Colon (tissue), 2 donors: ENCODE data around the gene ABCC1.
"Not testable (repeated sequence)": the region's sequence is repeated elsewhere in the genome, so short reads cannot be mapped to it uniquely, and the experiment has no call there.

Experiments
- FAIRE-seq: peaks from 2 replicates; lab custom pipeline; 2012; peaks lifted over from hg19 to GRCh38; lab: Jason Lieb, UNC
- donor health status: control.
- donor health status: control.

ABCC1 gene

DNA sequence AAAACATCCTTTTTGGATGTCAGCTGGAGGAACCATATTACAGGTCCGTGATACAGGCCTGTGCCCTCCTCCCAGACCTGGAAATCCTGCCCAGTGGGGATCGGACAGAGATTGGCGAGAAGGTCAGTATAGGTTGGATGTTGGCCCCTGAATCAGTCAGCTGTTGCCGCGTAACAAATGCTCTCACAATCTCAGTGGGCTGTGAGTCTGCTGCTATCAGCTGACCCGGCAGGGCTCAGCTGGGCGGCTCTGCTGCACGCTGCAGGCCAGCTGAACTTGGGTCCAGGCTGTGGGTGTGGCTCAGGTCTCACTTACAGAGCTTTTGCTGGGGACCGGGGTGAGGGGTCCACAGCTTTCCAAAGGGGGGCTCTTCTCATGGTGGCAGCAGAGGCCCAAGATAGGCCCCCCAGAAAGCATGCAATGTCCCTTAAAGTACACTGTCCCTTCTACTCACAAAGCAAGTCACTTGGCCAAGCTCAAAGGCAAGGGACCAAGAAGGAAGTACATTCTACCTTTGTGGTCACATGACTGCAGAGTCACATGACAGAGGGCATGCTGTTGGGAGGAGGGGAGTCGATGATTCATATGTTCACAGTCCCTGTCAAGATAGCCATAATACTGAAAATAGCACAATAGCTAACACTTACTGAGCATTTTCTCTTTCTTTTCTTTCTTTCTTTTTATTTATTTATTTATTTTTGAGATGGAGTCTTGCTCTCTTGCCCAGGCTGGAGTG, 134.2 kb downstream of the ABCC1 start:
- no peak for FAIRE-seq

DNA sequence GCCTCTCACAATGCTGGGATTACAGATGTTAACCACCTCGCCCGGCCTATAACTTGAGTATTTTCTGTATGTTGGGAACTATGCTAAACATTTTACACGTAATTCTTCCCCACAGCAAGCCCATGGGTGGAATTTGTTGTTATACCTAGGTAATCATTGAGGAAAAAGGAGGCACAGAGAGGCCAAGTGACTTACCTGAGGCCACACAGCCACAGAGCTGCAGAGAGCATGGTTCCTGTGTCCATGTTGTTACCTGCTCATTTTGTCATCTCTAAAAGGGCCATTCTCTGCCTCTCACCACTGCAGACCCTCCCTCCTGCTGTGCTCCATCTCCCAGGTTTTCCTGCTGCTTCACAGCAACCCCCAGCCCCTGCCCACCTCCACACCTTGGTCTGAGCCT, 135.5 kb downstream of the ABCC1 start:
- no peak for FAIRE-seq

DNA sequence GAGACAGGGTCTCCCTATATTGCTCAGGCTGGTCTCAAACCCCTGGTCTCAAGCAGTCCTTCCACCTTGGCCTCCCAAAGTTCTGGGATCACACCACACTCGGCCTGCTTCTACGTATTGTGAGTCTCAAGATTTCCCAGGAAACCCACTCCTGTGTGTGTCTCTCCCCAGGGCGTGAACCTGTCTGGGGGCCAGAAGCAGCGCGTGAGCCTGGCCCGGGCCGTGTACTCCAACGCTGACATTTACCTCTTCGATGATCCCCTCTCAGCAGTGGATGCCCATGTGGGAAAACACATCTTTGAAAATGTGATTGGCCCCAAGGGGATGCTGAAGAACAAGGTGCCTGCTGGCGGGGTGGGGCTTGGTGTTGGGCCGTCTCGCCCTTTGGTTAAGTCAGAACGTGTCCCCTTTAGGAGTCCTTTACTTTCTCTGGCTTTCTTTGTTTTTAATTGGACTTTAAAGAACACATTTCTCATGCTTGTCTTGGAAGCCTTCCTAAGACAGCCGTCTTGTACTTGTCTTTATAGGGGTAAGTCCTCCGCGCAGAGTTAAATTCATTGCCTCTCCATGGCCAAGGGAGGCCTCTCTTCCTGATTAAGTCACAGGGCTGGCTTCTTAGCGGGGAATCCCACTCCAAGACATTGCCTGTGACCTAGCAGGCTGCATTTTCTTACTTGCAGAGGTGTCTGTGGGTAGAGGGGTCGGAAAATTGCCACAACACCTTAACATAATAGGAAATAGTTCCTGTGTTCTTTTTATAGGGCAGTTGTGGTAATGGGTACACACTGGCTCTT, 137.4 kb downstream of the ABCC1 start:
- FAIRE-seq, result no peak

DNA sequence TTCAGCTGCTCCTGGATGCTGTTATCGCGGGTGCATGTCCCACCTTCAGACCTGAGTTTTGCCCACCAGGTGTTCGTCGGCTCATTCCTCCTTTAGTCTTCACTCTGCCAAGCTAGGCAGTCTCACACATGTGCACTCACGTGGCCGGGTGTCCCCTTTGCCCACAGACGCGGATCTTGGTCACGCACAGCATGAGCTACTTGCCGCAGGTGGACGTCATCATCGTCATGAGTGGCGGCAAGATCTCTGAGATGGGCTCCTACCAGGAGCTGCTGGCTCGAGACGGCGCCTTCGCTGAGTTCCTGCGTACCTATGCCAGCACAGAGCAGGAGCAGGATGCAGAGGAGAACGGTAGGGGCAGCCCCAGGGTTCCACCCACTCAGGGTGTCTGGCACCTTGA, 140.8 kb downstream of the ABCC1 start:
- no peak for FAIRE-seq

DNA sequence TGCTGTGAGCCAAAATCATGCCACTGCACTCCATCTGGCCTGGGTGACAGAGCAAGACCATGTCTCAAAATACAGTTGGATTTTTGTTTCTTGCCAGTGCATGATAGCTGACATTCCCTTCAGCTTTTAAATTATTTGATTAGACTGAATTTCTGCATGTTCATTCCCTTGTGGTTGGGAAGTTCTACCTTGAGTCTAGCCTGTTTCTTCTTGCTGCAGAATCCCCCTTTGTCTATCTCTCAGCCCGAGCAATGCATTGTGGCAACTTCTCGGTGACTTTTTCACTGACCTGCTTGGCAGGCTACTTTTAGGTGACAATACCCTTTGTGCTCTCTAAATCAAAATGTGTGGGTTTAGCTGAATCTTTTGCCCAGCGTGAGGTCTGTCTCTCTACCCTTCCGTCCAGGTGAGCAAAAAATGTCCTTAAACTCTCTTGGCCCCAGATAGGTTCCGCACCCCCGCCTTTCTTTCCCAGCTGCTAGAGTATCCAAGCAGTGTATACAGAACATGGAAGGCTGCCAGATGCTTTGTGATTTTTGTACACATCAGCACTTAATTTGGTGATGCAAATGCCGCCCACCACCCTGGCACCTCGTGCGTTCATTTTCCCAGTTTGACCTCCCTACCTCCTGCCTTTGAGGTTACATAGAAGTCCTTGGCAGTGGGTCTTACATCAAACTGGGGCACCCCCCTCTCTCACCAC, 143.7 kb downstream of the ABCC1 start:
- FAIRE-seq, result no peak

DNA sequence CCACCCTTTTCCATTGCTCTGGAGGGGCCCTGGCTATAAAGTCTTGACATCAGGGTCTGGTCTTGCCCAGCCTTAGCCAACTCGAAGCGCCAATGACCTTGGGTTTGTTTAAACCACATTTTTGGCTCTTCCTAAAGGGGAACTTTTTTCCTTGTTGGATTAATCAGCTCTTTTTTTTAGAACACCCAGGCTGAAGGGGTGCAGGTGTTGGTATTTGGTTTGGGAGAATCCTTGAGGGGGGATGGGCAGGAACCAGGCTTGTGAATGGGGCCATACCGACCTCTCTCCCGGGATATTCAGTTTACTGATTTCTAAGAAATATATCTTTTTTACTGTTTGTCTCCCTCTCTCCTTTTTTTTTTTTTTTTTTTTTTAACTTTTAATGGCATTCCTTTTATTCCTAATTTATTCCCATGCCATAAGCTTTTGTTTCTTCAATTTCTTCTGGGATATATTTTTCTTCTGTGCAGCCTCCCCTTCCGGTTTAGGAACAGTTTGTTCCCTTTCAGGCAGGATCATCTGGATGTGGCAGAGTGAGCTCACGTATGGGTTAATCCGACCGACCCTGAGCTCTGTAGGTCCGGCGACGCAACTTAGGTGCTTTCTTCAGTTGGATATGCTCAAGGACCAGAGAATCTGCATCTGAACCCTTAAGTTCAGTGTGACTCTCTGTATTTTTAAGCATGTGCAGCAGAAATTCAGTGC, 144.4 kb downstream of the ABCC1 start:
- FAIRE-seq, result no peak

DNA sequence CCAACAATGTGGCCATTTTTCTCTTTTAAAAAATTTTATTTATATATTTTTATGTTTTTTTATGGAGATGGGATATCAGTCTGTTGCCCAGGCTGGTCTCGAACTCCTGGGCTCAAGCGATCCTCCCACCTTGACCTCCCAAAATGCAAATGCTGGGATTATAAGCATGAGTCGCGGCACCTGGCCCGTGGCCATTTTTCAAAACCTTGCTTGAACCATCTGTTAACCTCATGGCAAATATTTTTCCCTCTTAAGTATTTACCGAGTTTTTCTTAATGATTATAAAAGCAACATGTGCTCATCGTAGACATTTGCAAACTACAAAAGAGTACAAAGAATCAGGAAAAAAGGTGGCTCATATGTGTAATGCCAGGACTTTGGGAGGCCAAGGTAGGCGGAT, 146.2 kb downstream of the ABCC1 start:
- no peak for FAIRE-seq

DNA sequence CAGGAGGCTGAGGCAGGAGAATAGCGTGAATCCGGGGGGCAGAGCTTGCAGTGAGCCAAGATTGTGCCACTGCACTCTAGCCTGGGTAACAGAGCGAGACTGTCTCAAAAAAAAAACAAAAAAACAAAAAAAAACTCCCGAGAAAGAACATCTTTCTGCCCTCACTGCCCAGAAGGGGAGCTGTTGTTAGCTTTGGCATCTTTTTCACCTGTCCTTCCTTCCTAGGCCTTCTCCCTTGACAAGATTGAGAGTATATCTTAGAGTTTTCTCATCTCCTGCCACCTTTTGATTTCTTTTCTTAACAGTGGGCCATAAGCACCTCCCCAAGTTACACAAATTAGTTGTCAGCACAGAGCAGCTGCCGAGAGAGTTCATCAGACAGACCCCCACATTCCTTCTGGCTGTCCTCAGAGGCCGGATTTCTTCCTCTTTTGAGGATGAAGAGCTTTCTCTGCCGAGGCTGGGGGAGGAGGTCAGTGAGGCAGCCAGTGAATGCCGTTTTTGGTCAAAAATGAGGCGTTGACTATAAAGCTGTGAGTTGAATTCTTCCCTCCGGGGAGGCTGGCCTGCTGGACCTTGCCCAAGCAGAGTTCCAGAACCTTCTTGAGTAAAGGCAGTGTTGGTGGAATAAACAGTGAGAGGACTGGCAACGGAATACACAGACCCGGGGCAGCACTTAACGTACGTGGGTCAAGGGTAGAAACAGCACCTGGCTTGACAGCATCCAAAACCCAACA, 146.9 kb downstream of the ABCC1 start:
- FAIRE-seq, result no peak

DNA sequence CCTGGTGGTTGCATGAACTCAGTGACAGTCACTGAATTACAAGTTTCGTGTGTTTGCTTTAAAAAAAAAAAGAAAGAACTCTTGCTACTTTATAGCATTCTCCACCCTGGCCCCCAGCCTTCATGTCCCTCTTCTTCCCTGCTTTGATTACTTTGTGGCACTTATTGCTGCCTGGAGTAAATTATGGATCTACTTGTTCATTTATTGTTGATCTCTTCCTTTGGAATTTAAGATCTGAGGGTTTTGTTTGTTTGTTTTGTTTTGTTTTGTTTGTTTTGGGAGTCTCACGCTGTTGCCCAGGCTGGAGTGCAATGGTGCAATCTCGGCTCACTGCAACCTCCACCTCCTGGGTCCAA, 147.4 kb downstream of the ABCC1 start:
- FAIRE-seq, result no peak

DNA sequence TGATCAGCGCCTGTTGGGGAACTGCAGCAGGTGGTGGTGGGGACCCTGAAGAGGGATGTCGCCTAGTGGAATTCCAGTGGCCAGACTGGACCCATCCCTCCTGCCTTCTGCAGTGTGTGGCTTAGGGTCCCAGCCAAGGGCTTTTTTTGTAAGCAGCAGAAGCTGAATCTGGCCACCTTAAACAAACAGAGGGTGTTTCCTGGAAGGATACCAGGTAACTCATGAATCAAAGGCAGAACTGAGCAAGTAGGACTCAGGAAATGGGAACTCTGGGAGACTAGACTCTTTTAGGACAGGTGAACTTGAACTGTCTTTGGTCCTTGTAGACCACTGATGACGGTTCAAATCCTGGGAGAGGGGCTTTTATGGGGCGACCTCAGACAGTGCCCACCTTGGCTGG, 149.9 kb downstream of the ABCC1 start:
- FAIRE-seq, result no peak

DNA sequence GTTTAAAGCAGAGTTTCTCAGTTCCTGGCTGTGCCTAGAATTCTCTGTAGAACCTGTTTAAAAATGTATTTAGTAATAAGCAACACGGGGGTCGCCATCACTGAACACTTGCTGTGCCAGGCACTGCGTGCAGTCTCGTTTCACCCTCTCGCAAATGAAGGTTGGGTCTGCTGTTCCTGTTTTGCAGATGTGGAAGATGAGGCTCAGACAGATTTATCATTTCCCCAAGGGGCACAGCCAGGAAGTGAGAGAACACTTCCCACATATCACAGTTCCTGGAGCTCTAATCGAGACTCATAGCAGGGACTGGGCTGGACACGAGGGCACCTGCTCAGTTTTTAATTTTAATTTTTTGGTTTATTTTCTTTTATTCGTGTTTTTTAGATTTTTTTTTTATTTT, 151.2 kb downstream of the ABCC1 start:
- FAIRE-seq, result no peak

DNA sequence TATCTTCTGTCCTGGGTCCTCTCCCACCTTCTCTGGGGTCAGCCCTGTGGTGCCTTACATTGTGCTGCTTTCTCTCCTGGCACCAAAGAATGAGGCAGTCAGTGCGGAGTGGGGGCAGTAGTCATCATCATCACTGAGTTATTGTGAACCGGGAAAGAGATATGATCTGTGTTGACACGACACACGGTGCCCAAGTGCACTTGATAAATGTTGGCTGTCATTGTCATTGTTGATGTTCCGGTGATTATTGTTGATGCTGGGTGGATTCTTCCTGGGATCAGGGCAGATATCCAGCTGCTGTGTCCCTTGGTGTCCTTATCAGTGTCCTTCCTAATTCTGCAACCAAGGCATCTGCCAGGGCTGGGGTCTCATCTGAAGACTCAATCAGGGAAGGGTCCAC, 152.2 kb downstream of the ABCC1 start:
- no peak for FAIRE-seq

DNA sequence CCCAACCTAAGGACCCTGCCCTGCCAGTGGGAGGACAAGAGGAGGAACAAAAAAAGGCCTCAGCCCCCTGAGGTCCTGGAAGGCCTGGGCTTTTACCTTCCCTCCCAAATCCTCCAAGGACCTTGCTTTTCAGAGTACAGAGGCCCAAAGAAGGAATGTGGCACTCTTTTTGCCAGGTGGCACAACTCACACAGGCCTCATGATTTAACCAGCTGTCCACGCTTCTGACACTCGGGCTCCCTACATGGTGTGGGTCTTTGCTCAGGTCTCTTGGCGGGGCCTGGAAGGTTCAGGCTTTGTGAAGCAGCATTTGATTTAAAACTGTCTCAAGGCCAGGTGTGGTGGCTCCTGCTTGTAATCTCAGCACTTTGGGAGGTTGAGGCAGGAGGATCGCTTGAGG, 153.3 kb downstream of the ABCC1 start:
- no peak for FAIRE-seq

DNA sequence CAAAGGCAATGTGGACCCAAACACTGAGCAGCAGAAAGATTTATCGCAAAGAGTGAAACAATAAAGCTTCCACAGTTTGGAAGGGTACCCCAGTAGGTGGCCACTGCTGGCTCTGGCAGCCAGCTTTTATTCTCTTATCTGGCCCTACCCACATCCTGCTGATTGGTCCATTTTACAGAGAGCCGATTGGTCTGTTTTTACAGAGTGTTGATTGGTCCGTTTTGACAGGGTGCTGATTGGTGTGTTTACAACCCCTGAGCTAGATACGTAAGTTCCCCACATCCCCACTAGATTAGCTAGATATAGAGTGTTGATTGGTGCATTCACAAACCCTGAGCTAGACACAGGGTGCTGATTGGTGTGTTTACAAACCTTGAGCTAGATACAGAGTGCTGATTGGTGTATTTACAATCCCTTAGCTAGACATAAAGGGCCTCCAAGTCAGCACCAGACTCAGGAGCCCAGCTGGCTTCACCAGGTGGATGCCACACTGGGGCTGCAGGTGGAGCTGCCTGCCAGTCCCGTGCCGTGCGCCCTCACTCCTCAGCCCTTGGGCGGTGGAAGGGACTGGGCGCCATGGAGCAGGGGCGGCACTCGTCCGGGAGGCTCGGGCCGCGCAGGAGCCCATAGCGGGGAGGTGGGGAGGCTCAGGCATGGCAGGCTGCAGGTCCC, 154.9 kb downstream of the ABCC1 start:
- not testable (repeated sequence) for FAIRE-seq

DNA sequence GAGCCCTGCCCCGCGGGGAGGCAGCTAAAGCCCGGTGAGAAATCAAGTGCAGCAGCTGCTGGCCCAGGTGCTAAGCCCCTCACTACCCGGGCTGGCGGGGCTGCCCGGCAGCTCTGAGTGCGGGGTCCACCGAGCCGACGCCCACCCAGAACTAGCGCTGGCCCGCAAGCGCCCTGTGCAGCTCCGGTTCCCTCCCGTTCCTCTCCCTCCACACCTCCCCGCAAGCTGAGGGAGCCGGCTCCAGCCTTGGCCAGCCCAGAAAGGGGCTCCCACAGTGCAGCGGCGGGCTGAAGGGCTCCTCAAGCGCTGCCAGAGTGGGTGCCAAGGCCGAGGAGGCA, 155.4 kb downstream of the ABCC1 start:
- not testable (repeated sequence) for FAIRE-seq

DNA sequence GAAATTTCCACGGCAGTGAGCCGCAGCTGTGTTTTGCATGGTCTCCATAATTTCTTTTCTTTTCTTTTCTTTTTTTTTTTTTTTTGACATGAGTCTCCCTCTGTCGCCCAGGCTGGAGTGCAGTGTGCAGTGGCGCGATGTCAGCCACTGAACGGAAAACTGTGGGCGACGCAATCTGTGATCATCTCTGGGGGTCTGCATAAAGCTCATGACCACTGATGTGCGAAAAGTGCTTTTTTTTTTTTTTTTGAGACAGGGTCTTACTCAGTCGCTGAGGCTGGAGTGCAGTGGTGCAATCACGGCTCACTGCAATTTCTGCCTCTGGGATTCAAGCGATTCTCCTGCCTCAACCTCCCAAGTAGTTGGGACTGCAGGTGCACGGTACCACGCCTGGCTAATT, 156.2 kb downstream of the ABCC1 start:
- FAIRE-seq, result no peak

DNA sequence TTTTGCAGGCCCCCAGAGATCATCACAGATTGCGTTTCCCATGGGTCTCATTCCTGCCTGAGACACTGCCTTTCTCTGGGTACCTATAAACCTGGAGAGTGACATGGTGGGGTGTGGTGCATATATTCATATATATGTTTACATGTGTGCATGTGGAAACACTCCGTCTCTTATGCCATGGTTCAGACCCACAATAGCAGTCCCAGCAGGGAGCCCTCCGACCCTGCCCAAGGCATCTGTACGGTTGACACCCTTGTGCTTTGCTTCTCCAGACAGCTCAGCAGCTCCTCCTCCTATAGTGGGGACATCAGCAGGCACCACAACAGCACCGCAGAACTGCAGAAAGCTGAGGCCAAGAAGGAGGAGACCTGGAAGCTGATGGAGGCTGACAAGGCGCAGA, 157.1 kb downstream of the ABCC1 start:
- FAIRE-seq, result no peak

DNA sequence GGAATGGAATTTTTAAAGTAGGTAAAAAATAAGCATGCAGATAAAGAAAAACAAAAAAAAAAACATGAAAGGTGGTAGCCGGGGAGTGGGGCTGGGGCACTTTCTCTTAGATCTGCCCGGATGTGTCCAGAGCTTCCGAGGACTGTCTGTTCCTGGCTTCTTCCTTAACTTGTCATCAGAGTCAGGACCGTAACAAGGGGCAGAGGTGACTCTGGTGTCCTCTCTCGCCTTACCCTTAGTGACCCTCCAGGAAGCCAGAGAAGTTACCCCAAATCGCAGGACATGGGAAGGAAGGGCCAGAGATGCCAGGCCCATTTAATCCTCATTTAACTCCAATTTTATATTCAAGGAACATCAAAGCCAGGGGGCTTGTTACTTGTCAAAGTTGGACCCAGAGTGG, 158.4 kb downstream of the ABCC1 start:
- no peak for FAIRE-seq

DNA sequence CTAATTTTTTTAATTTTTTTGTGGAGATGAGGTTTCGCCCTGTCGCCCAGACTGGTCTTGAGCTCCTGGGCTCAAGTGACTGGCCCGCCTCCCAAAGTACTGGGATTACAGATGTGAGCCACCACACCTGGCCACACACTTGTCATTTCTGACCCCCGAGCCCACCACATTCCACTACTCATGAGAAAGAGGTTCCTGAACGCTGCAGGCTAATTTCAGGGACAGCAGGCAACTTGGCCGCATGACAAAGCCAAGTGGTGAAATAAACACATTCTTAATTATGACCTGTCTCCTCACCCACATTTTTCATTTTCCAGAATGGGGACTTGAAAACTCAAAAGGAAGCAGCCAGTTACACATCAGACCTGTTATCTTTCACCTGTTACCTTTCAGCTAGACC, 159.3 kb downstream of the ABCC1 start:
- no peak for FAIRE-seq

DNA sequence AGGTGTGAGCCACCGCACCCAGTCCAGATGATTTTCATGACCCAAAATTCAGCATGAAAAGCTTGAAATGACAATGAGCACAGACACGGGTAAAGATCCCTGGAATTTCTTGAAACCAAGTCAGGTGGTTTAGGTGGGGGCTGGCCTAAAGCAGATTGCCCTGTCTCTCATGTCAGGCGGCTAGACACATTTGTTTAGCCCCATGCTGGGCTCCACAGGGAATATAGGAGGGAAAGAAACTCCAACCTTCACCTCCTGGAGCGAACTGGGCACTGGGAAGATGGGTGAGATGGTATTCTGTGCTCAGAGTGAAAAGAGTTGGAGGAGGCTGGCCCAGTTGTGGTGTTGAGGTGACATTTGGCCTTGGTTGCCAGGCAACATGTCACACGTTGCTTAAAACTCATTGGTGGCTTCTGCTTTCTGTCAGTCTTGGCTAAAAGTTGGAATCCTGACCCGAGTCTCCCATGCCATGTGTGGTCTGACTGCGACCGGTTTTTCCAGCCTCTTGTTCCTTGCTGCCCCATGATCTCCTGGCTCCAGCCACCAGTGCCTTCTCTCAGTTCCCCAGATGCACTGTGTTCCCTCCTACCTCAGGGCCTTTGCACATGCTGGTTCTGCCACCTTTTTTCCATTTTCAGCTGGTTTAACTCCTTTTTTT, 160.2 kb downstream of the ABCC1 start:
- no peak for FAIRE-seq

DNA sequence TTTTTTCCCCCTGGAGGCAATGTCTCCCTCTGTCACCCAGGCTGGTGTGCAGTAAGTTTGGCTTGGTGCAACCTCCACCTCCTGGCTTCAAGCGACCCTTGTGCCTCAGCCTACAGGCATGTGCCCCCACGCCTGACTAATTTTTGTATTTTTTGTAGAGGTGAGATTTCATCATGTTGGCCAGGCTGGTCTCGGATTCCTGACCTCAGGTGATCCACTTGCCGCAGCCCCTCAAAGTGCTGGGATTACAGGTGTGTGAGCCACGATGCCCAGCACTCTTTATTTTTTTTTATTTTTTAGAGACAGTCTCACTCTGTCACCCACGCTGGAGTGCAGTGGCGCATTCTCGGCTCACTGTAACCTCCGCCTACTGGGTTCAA, 160.7 kb downstream of the ABCC1 start:
- FAIRE-seq, result no peak
